Retinal pigment epithelial cell (primary cell): ENCODE data around the gene CABP1.

Experiments used
- DNase-seq: peaks from one replicate; pipeline ENCODE4 v3.0.0-alpha.2; 2010; ENCODE audit warnings: low read depth
- H3K4me3 ChIP-seq: 2 replicates; pipeline ENCODE4 v1.5.1; 2011; ENCODE audit warnings: mild to moderate bottlenecking, low read length, control low read depth, moderate library complexity
- CTCF ChIP-seq: conservative IDR thresholded peaks from 2 replicates; pipeline ENCODE4 v1.5.1; 2011; ENCODE audit warnings: low read depth, low read length, control low read depth, inconsistent platforms

CABP1 gene

DNA sequence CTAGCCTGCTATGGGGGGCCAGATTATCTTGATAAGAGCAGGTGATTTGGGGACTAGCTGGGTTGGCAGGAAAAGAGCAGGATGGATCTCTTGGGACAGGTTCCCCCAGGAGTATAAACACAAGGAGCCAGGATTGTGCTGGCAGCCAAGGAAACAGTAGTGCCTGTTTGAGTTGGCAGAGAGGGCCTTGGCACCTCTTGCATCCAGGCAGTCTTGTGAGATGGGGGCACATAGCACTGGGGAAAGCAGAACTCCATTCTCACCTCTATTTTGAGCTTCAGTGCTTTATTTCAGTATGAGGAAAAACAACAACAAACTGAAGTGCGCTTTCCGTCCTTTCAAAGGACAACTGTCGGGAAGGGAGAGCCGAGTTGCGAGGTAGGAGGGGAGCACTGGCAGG, 60.5 kb downstream of the CABP1 start:
- no peak for TF ChIP-seq CTCF
- no peak for DNase-seq
- H3K4me3 ChIP-seq: no peak overlapping the region

DNA sequence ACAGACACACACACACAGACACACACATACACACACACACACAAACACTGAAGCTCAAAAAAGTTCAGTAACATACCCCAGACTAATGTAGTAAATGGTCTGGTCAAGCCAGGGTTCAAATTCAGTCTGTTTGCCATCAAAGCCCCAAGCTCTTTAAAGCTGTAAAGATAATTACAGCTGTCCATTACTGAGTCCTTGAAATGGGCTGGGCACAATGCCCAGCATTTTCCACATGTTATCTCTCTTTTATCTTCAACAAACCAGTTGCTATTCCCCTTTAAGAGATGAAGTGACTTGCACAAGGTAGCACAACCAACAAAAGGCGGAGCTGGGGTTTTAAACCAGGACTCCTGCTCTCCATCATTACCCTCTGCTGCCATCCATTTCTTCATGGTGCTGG, 62.2 kb downstream of the CABP1 start:
- no peak for TF ChIP-seq CTCF
- DNase-seq: no peak
- H3K4me3 ChIP-seq: no peak overlapping the region

- TF ChIP-seq CTCF: no peak
- no peak for DNase-seq
- no peak overlapping the region for H3K4me3 ChIP-seq
These were observed 63.0 kb downstream of the CABP1 start for GRCh38 chr12:120703311-120703942.

DNA sequence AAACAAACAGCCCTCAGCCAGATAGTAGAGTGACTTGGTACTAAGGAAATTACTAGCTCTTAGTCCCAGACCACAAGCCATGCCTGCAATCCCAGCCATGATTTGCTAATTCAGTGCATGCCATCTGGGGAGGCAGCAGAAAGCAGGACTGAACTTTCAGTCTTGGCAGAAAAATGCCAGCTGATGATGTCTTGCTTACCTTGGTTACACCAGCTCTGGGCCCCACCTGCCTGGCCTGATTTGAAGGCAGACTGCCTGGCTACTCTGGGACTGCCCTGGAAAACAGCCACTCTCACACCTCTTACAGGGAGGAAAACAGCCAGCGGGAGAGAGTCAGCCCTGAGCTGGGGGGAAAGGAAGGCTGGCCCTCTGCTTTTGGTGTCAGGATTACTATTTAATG, 65.2 kb downstream of the CABP1 start:
- no peak for TF ChIP-seq CTCF
- DNase-seq: no peak
- no peak overlapping the region for H3K4me3 ChIP-seq

GRCh38 chr12:120706029-120706428, 65.6 kb downstream of the CABP1 start:
- DNase-seq: no peak
- no peak overlapping the region for H3K4me3 ChIP-seq
- no peak for TF ChIP-seq CTCF

DNA sequence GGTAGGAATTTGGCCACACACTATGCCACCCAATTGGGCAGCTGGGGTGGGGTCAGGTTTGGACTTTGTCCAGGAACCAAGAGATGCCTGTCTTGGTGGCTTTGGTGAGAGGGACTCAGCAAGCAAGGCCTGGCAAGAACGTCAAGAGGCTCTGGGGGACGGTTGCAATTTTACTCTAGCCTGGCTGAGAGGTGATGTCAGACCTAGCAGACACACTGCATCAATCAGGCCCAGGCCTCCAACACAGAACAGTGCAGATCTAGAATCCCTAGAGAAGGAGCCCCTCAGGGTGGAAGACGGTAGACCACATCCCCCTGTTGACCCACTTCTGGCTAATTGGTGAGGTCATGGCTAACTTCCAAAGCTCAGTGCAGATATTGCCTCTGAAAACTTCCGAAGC, 68.2 kb downstream of the CABP1 start:
- H3K4me3 ChIP-seq: no peak overlapping the region
- TF ChIP-seq CTCF: no peak
- DNase-seq: no peak

- TF ChIP-seq CTCF: no peak
- H3K4me3 ChIP-seq: peak within 1 kb of the TSS; percentile 78
- DNase-seq: no peak
These were observed 69.8 kb downstream of the CABP1 start, which contains the start of gene UNC119B for GRCh38 chr12:120710031-120710804. UNC119B (plus strand) TSS chr12:120710458; CDS start chr12:120710475, 17 bp downstream.
